HG02973 (cell line): ENCODE results near the gene SPRR1A.

ENCODE experiments used
- ATAC-seq: cut with Tn5 transposase; IDR thresholded peaks from one replicate; pipeline ENCODE4 v1.9.1; 2021; ENCODE audit warnings: moderate library complexity; ENCODE audit not compliant: unreplicated experiment

Gene SPRR1A

GRCh38 chr1:152983743-152984142 lies at the start of gene SPRR1A:
Gene SPRR1A (plus strand): TSS chr1:152984081. CDS start chr1:152985231, 1,150 bp downstream.
- ATAC-seq: no peak

GRCh38 chr1:152940614-152941013 lies 43.3 kb upstream of the SPRR1A start:
- no peak for ATAC-seq

GRCh38 chr1:152941037-152941711 lies 42.7 kb upstream of the SPRR1A start:
- no peak for ATAC-seq

GRCh38 chr1:152942161-152942560 lies 41.7 kb upstream of the SPRR1A start:
- no peak for ATAC-seq

- ATAC-seq: no peak
Measured at GRCh38 chr1:152946248-152946647, 37.6 kb upstream of the SPRR1A start.

- ATAC-seq: no peak
Measured at GRCh38 chr1:152946651-152947256, 37.1 kb upstream of the SPRR1A start, which contains the start of gene SPRR5. Gene SPRR5 (plus strand): TSS chr1:152947206. CDS start chr1:152948555, 1,349 bp downstream.

- ATAC-seq: no peak
Measured at GRCh38 chr1:152951711-152952110, 32.2 kb upstream of the SPRR1A start.

GRCh38 chr1:152953761-152954160 lies 30.1 kb upstream of the SPRR1A start:
- ATAC-seq: no peak

- no peak for ATAC-seq
Measured at GRCh38 chr1:152954436-152954835, 29.4 kb upstream of the SPRR1A start.

- ATAC-seq: no peak
Measured at GRCh38 chr1:152957561-152957960, 26.3 kb upstream of the SPRR1A start.

- ATAC-seq: no peak
Measured at GRCh38 chr1:152959273-152959672, 24.6 kb upstream of the SPRR1A start.

GRCh38 chr1:152959801-152960451 lies 24.0 kb upstream of the SPRR1A start:
- ATAC-seq: no peak

- ATAC-seq: no peak
Measured at GRCh38 chr1:152960452-152961044, 23.3 kb upstream of the SPRR1A start.

GRCh38 chr1:152961226-152961891 lies 22.5 kb upstream of the SPRR1A start:
- no peak for ATAC-seq

- ATAC-seq: no peak
Measured at GRCh38 chr1:152962876-152963415, 20.9 kb upstream of the SPRR1A start.

GRCh38 chr1:152964536-152964935 lies 19.3 kb upstream of the SPRR1A start:
- ATAC-seq: no peak

- ATAC-seq: no peak
Measured at GRCh38 chr1:152965853-152966252, 18.0 kb upstream of the SPRR1A start.

GRCh38 chr1:152967201-152967600 lies 16.7 kb upstream of the SPRR1A start:
- ATAC-seq: no peak

GRCh38 chr1:152968248-152968647 lies 15.6 kb upstream of the SPRR1A start:
- ATAC-seq: peak; percentile 87

GRCh38 chr1:152969036-152969435 lies 14.8 kb upstream of the SPRR1A start:
- no peak for ATAC-seq

GRCh38 chr1:152970495-152970894 lies 13.4 kb upstream of the SPRR1A start, which contains the start of gene SPRR4:
Gene SPRR4 (plus strand): TSS chr1:152970648. CDS start chr1:152971891, 1,243 bp downstream.
- ATAC-seq: no peak
